GM23338 (cell line): Measurements from ENCODE around the gene KDM6A. TPM values are rescaled to one million over a fixed set of nuclear protein-coding genes. Genes with fewer than 3 reads are reported as not detected.
A peak's percentile ranks its signal among the peaks of the same experiment; 100 is the strongest.

Experiments
- ATAC-seq: fragments of 200-7000 bp; cut with Tn5 transposase; 3 replicates; pipeline ENCODE4 v1.9.1; 2020
- DNase-seq: peaks from one replicate; pipeline ENCODE4 v3.0.0-alpha.2; 2015; ENCODE audit warnings: low spot score
- H2AFZ ChIP-seq: fragments of 200-600 bp; sonication (generic); 2 replicates; pipeline ENCODE4 v1.8.0; 2016; ENCODE audit warnings: antibody characterized with exemption, mild to moderate bottlenecking, moderate library complexity
- H3F3A ChIP-seq: fragments of 200-600 bp; sonication (generic); replicated peaks from 2 replicates; pipeline ENCODE4 v1.8.0; 2017; ENCODE audit warnings: antibody characterized with exemption, mixed run types, low read depth
- H3K27ac ChIP-seq: fragments of 200-600 bp; sonication (generic); 2 replicates; pipeline ENCODE4 v1.6.1; 2016; ENCODE audit warnings: low read depth
- H3K27me3 ChIP-seq: fragments of 200-600 bp; sonication (generic); 2 replicates; pipeline ENCODE4 v1.8.0; 2016; ENCODE audit warnings: mild to moderate bottlenecking, mixed run types, moderate library complexity; ENCODE audit not compliant: insufficient read depth
- H3K36me3 ChIP-seq: fragments of 200-600 bp; sonication (generic); 2 replicates; pipeline ENCODE4 v1.8.0; 2016; ENCODE audit warnings: mild to moderate bottlenecking; ENCODE audit not compliant: insufficient read depth
- H3K4me1 ChIP-seq: fragments of 200-600 bp; sonication (generic); 2 replicates; pipeline ENCODE4 v1.8.0; 2016; ENCODE audit warnings: mild to moderate bottlenecking, moderate library complexity; ENCODE audit not compliant: insufficient read depth
- H3K4me2 ChIP-seq: fragments of 200-600 bp; sonication (generic); 2 replicates; pipeline ENCODE4 v1.7.1; 2017; ENCODE audit warnings: mixed run types
- H3K4me3 ChIP-seq: fragments of 200-600 bp; sonication (generic); 2 replicates; pipeline ENCODE4 v1.6.1; 2016; ENCODE audit warnings: mixed run types
- H3K79me2 ChIP-seq: fragments of 200-600 bp; sonication (generic); replicated peaks from 2 replicates; pipeline ENCODE4 v1.8.0; 2017; ENCODE audit warnings: mild to moderate bottlenecking; ENCODE audit not compliant: insufficient read depth
- H3K9me2 ChIP-seq: fragments of 200-600 bp; sonication (generic); 2 replicates; pipeline ENCODE4 v1.8.0; 2017; ENCODE audit not compliant: insufficient read depth
- H4K20me1 ChIP-seq: fragments of 200-600 bp; sonication (generic); replicated peaks from 2 replicates; pipeline ENCODE4 v1.8.0; 2017; ENCODE audit warnings: mild to moderate bottlenecking; ENCODE audit not compliant: insufficient read depth
- H3K27ac Mint-ChIP-seq: 2 replicates; pipeline ENCODE4 v1.8.0; 2020; ENCODE audit warnings: inconsistent platforms, mild to moderate bottlenecking, moderate library complexity, mixed read lengths
- H3K27me3 Mint-ChIP-seq: 3 replicates; pipeline ENCODE4 v1.8.0; 2022; ENCODE audit warnings: low read depth, mild to moderate bottlenecking, moderate library complexity, mixed read lengths, inconsistent platforms; ENCODE audit not compliant: insufficient read depth, poor library complexity
- H3K36me3 Mint-ChIP-seq: 3 replicates; pipeline ENCODE4 v1.8.0; 2021; ENCODE audit warnings: low read depth, mild to moderate bottlenecking, inconsistent platforms, moderate library complexity, mixed read lengths
- H3K4me1 Mint-ChIP-seq: 3 replicates; pipeline ENCODE4 v1.8.0; 2020; ENCODE audit warnings: mild to moderate bottlenecking, inconsistent platforms, mixed read lengths
- H3K4me3 Mint-ChIP-seq: 3 replicates; pipeline ENCODE4 v1.8.0; 2021; ENCODE audit warnings: moderate library complexity, mild to moderate bottlenecking, inconsistent platforms, mixed read lengths
- H3K9me3 Mint-ChIP-seq: 3 replicates; pipeline ENCODE4 v1.8.0; 2020; ENCODE audit warnings: moderate library complexity, mild to moderate bottlenecking, inconsistent platforms, mixed read lengths
- CREB1 ChIP-seq: fragments of 250-450 bp; sonication (Bioruptor Pico); IDR thresholded peaks from 2 replicates; pipeline ENCODE4 v1.5.0; 2020; ENCODE audit warnings: low read depth, mild to moderate bottlenecking, moderate library complexity
- ETS1 ChIP-seq: IDR thresholded peaks from 2 replicates; pipeline ENCODE4 v1.6.1; 2016; ENCODE audit warnings: antibody characterized with exemption
- EZH2 ChIP-seq: fragments of 200-600 bp; sonication (generic); IDR thresholded peaks from one replicate; pipeline ENCODE4 v1.8.0; 2017; ENCODE audit warnings: antibody characterized with exemption, mild to moderate bottlenecking, low read depth; ENCODE audit not compliant: unreplicated experiment
- EZH2phosphoT487 ChIP-seq: fragments of 200-600 bp; sonication (generic); IDR thresholded peaks from one replicate; pipeline ENCODE4 v1.8.1; 2018; ENCODE audit warnings: antibody characterized with exemption; ENCODE audit not compliant: unreplicated experiment
- JUNB ChIP-seq: IDR thresholded peaks from one replicate; pipeline ENCODE4 v1.6.1; 2016; ENCODE audit warnings: antibody characterized with exemption; ENCODE audit not compliant: unreplicated experiment
- NANOG ChIP-seq: IDR thresholded peaks from 2 replicates; pipeline ENCODE4 v1.6.1; 2016; ENCODE audit warnings: antibody characterized with exemption, borderline replicate concordance
- POLR2AphosphoS5 ChIP-seq: IDR thresholded peaks from 2 replicates; pipeline ENCODE4 v1.6.1; 2016; ENCODE audit warnings: antibody characterized with exemption, low read depth
- REST ChIP-seq: IDR thresholded peaks from one replicate; pipeline ENCODE4 v1.6.1; 2018; ENCODE audit warnings: antibody characterized with exemption; ENCODE audit not compliant: unreplicated experiment
- STAT1 ChIP-seq: IDR thresholded peaks from one replicate; pipeline ENCODE4 v1.6.1; 2016; ENCODE audit warnings: antibody characterized with exemption; ENCODE audit not compliant: unreplicated experiment
- ZNF114 ChIP-seq: fragments of 250-450 bp; sonication (Bioruptor Pico); IDR thresholded peaks from 2 replicates; pipeline ENCODE4 v1.5.0; 2020; ENCODE audit warnings: mild to moderate bottlenecking, moderate library complexity
- ZNF331 ChIP-seq: fragments of 250-450 bp; sonication (Bioruptor Pico); IDR thresholded peaks from 2 replicates; pipeline ENCODE4 v1.5.0; 2020; ENCODE audit warnings: low read depth, mild to moderate bottlenecking, moderate library complexity
- ZNF462 ChIP-seq: fragments of 250-450 bp; sonication (Bioruptor Pico); IDR thresholded peaks from 2 replicates; pipeline ENCODE4 v1.5.0; 2020; ENCODE audit warnings: mild to moderate bottlenecking, moderate library complexity
- polyA plus RNA-seq: library from polyadenylated mRNA; unstranded; fragments of >200 nt; fragmentation: Nextera tagmentation; extraction: Ambion mirVana; gene quantifications from 2 replicates; pipeline ENCODE4 v1.2.1, GENCODE V29; 2016
- total RNA-seq: library from RNA; depleted of rRNA; stranded (reverse); fragments of >200 nt; shearing (Covaris generic); gene quantifications from 2 replicates; pipeline ENCODE4 v1.2.3, GENCODE V29; 2014
- TF ChIP-seq, protein P1 (sequence below), 2 experiments: fragments of 200-600 bp in 1 of 2; sonication (generic) in 1 of 2; conservative IDR thresholded peaks; 2 replicates each; pipeline versions ENCODE4 v1.5.1 to v1.6.1; 2016 to 2017; ENCODE audit warnings: antibody characterized with exemption in 2 of 2, low read depth in 2 of 2, mild to moderate bottlenecking in 2 of 2, moderate library complexity in 1 of 2

Gene KDM6A
- total and polyA plus RNA-seq, 2 experiments from 2014 or later: 22.8 to 102 TPM

GRCh38 chrX:44954562-44954961, 81.6 kb downstream of the KDM6A start:
- ATAC-seq (no peak), DNase-seq (no peak)
- H3K27ac Mint-ChIP-seq: peak overlapping the region; percentile 63; the same call in 1 of the 2 replicates
- Histone ChIP-seq H3K4me1 (peaks cover 13% of the 10 kb centered on the region; the same call in 1 of the 2 replicates), H3K4me3 (peak overlapping the region; percentile 53), H2AFZ (no peak overlapping the region), H3F3A (no peaks in the 10 kb centered on the region), H3K4me2 (peak overlapping the region; percentile 72), H3K9me2 (no peaks in the 10 kb centered on the region), H3K27me3 (no peaks in the 10 kb centered on the region), H3K36me3 (no peaks in the 10 kb centered on the region), H3K79me2 (peaks cover 95% of the 10 kb centered on the region), H4K20me1 (peaks cover 17% of the 10 kb centered on the region), H3K27ac (peak overlapping the region; percentile 66)
- TF ChIP-seq NANOG (no peak), ZNF114 (CRISPR knock-in tag) (no peak), EZH2 (no peak), ZNF462 (no peak), ETS1 (no peak), CREB1 (CRISPR knock-in tag) (no peak), STAT1 (no peak), EZH2phosphoT487 (no peak), POLR2AphosphoS5 (no peak), REST (no peak), JUNB (no peak), ZNF331 (no peak)
- TF ChIP-seq, protein P1, sequence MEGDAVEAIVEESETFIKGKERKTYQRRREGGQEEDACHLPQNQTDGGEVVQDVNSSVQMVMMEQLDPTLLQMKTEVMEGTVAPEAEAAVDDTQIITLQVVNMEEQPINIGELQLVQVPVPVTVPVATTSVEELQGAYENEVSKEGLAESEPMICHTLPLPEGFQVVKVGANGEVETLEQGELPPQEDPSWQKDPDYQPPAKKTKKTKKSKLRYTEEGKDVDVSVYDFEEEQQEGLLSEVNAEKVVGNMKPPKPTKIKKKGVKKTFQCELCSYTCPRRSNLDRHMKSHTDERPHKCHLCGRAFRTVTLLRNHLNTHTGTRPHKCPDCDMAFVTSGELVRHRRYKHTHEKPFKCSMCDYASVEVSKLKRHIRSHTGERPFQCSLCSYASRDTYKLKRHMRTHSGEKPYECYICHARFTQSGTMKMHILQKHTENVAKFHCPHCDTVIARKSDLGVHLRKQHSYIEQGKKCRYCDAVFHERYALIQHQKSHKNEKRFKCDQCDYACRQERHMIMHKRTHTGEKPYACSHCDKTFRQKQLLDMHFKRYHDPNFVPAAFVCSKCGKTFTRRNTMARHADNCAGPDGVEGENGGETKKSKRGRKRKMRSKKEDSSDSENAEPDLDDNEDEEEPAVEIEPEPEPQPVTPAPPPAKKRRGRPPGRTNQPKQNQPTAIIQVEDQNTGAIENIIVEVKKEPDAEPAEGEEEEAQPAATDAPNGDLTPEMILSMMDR (conservative IDR thresholded peaks at IDR 0.05; ENCODE audit: low read depth in 2 of 2): no peak
- H3K9me3 Mint-ChIP-seq: peaks cover 3% of the 10 kb centered on the region; the same call in 1 of the 3 replicates
- peaks cover 19% of the 10 kb centered on the region for H3K36me3 Mint-ChIP-seq
- peaks cover 13% of the 10 kb centered on the region for H3K27me3 Mint-ChIP-seq
- H3K4me3 Mint-ChIP-seq: peak overlapping the region; percentile 91
- peaks cover 29% of the 10 kb centered on the region; the same call in 2 of the 3 replicates for H3K4me1 Mint-ChIP-seq
